Ramos (cell line): ENCODE measurements around the gene CREB5.

Source experiments
- in situ Hi-C: fragments of 300-500 bp; cut with MboI; formaldehyde crosslinking; loops from one replicate; pipeline ENCODE4 v1.14.3; 2022; ENCODE audit warnings: low sequenced_read_pairs; ENCODE audit not compliant: unreplicated experiment

CREB5 gene

DNA sequence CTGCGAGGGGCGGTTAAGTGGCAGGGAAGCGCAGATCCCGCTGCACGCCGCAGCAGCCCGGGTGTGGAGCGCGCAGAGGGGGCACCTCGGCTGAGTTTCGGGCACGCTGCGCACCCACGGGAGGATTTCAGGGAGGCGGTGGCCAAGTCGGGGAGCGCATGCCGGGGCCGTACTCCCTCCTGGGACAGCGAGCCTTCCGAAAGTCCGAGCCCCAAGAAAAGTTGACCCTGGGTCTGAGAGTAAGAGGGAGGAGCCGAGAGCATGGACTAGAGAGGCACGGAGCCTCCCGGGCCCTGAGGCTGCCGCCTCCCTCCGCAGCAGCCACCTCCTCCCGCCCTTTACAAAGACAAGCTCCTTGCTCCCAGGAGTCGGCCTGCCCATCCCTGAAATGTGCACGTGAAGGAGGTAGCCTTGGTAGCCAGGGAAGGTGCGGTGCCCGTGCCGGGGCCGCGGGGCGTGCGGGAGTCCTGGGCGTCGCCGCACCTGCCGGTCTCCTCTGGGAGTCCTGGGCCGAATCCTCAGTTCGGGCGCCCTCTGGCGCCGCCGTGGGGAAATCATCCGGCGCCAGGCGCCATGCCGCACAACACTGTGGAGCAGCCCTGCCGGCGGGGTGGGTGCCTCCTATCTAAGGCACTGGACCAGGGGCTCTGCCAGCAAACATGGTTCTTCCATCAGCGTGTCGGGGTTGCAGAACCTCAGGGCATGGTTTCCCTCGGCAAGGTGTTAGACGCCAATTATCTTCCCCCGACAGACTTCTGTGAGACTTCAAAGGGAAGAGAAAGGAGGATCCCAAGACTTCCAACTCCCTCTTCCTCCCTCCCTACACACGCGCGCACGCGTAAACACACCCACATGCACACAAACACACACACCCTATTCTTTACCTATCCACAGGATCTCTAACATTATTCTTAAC lies 441.8 kb downstream of the CREB5 start:
- in situ Hi-C loops = no loop called here

DNA sequence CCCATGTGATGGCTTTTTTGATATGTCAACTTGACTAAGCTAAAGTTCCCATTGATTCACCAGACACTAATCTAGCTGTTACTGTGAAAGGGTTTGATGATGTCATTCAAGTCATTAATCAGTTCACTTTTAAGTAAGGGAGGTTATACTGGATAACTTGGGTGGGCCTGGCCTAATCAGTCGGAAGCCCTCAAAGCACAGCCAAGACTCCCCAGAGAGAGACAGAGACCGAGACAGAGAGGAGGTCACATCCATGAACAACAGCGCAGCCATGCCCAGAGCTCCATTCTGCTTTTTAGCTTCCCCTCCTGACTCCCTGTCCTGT lies 442.4 kb downstream of the CREB5 start:
- in situ Hi-C loops = loop anchor here (5.0 kb wide), 1 partner anchor 457 kb away; no protein-coding TSS in a partner anchor

DNA sequence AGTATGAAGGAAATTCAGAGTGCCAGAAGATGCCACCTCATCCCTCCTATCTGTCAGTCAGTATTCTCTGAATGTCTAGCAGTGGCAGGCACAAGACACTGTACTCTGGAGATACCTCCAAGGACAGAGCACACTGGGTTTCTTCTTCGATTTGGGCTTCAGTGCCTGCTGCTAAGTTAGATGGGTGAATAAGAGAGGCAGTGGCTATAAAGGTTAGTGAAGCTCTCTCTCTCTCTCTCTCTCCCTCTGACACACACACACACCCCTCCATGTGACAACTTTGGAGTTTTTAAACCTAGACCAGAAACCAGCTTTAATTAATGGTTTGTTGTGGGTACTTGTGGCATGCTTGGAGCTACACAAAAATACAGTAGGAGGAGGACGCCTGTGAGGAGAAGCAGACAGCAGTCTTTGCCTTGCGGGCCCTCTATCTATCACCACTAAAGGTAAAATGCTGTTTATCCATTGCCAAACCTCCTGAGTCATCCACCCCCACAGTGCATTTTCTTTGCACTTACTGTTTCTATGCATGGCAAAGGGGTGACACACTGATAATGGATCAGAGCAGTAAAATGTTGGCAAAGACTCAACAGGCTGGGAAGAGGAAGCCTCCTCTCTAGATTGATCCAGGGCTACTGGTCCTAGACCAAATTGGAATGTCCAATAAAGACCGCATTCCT lies 443.4 kb downstream of the CREB5 start:
- in situ Hi-C loops = loop anchor here (5.0 kb wide), 1 partner anchor 458 kb away; no protein-coding TSS in a partner anchor

DNA sequence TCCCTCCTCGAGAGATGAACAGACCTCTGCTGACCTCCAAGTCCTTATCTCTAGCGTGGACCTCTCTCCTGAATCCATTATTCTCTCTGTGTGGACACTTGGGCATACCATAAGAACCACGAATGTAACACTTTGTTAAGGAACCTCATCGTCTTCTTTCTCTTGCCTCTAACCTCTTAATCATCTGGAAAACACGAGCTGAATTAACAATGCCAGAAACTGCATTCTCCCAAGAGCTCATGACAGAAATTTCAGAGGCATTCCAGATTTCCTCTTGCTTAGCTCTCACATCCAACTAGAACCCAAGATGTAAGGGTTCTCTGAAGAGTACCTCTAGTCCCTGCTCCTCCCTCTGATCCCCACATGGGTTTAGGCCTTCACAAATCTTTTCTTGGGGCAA lies 444.3 kb downstream of the CREB5 start:
- in situ Hi-C loops = loop anchor here (5.0 kb wide), 1 partner anchor 459 kb away; no protein-coding TSS in a partner anchor

DNA sequence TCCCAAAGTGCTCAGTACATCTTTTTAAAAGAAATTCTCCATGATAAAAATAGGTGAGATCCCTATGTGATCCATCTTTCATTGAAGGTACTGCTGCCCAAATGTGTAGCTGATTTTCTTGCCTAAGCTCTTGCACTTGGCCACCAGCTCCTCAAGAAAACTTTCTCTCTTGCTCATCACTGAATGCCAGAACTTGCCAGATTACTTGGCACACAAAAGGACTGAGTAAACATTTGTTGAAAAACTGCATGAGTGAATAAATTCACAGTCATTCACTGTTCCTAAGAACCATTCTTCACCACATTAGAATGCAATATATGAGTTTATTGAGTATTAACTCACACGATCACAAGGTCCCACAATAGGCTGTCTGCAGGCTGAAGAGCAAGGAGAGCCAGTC lies 445.9 kb downstream of the CREB5 start:
- in situ Hi-C loops = loop anchor here (5.0 kb wide), 1 partner anchor 461 kb away; no protein-coding TSS in a partner anchor

DNA sequence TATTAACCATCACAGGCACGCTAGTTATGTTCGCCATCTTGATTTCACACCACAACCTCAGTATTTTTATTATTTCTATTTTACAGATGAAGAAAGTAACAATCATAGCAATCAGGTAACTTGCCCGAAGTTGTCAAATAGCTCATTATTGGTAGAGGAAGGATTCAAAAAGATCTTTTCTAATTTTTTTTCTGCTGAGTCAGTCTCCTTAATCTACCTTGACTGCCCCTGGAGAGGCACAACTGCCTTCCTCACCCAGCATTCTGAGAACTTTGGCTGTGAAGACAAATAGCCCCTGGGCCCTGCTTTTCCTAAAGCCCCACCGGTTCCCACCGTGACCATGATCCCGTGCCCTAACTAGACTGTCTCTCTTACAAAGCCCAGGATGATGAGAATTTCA lies 446.6 kb downstream of the CREB5 start:
- in situ Hi-C loops = loop anchor here (5.0 kb wide), 1 partner anchor 462 kb away; no protein-coding TSS in a partner anchor

DNA sequence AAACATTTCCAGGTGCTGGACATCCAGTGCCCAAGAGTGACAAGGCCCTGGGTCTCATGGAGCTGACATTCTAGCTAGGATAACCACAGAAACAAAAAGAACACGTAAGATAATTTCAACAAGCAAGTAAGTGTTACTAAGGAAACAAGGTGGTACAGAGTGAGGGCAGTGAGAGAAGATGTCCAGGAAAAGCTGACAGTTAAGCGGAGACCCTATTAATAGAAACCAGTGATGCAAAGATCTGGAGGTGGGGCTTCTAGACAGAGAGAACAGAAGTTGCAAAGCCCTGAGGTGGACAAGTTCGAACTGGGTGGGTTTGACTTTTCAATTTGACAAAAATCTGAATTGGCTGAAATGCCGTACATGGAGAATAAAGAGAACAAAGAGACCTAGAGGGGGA lies 449.5 kb downstream of the CREB5 start:
- in situ Hi-C loops = no loop called here

DNA sequence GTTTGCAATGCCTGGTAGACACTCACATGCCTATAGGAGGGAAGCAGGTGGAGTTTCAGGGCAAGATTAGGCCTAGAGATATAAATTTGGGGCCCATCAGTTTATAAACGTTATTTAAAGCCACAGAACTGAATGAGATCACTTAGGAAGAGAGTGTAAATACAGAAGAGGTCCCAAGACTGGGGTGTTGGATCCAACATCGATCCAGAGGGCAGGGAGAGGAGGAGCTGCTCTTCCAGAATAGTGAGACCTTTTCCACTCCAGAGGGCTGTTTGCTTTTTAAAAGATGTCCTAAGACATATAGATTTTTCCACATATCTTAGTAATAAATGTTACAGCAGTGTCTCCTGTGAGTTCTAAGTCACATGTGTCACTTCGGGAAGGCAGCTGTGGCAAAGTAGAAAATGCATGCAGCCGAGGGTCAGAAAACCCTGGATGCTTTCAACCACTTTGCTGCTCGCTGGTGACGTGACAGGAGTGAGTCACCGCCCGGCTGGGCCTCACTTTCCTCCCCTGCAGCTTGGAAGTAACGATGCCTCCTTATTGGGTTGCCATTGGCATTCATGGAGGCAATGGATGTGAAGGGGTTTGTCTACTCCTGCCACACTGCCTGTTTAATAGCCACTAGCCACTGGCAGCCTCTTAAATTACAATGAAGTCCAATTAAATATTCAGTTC lies 450.4 kb downstream of the CREB5 start:
- in situ Hi-C loops = no loop called here

DNA sequence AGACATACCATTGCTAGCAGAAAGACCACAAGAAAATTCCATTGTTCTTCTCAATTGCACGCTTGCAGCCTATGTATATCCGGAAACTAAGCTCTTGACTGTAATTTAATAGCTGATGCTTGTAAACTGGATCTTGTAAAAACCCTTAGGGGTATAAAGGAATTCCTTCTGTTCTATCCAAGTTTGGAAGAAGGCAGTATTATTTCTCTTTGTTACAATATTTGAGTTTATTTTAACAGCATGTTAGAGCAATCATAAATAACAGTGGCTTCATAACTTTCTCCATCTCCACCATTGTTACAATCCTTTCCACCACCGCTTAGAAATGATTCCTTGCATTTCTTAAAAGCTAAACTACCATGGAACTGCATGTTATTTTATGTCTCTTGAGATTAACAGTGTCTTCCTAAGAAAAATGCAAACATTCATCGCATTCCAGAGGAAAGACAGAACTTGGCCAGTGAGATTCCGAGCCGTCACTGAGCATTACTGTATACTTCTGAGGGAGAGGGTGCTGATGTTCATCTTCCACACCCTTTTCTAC lies 453.4 kb downstream of the CREB5 start:
- in situ Hi-C loops = no loop called here

DNA sequence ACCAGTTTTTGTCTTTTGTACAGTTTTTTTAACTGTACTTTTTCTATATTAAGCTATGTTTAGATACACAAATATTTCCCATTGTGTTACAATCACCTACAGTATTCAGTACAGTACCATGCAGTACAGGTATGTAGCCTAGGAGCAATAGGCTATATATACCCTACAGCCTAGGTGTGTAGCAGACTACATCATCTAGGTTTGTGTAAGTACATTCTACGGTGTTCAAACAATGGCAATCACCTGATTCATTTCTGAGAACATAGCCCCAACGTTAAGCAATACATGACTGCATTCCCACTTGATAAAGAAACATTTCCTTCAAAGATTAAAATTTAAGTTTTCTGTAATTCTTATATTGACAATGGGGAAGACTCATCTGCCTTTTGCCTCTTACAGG lies 456.4 kb downstream of the CREB5 start:
- in situ Hi-C loops = no loop called here

DNA sequence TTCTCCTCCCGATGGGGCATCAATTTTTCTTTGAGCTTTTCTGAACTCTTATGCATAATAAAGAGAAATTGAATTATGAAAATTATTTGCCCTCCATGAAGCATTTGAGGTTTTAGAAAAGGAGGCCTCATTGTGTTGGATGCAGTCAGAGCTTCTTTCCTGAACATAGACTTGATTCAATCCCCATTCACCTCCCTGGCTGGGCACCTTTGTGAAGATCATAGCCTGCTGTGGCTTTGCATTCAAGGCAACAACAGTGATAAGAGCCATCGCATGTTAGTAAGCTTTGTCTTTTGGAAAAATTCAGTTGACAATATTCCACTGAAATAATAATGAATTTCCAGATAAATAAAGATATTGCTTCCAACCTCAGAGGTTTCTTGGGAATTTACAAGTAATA lies 458.8 kb downstream of the CREB5 start:
- in situ Hi-C loops = no loop called here

DNA sequence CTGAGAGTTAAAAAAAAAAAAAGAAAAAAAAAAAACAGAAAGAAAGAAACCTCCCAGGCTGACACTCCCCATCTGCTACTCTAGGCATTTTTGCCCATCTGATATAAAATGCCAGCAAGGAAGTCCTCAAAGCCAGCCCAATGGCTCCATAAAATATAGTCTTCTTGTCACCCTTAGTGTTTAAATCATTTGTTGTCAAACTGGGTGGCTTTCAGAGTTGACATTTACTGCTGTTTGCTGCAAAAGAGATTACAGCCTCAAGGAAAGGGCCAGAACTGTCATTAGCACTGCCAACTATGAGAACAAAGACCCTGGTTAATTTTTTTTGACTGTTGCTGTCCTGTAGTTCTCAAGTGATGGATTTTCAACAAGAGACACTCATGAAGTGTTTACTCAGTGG lies 459.3 kb downstream of the CREB5 start:
- in situ Hi-C loops = no loop called here

DNA sequence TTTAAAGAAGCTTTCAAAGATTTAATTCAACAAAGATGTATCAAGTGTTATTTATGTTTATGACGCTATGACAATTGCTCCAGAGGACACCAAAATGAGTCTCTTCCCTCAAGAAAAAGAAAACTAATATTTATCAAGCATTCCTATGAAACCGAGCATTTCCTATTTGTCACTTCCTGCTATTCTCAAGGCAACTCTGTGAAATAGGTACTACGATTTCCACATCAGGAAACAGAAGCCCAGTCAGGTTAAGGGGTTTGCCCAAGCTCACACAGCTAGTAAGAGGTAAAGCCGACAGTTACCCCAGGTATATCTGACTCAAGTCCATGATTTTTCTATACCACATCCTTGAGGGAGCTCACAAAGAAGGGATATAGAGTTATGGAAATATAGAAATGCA lies 459.9 kb downstream of the CREB5 start:
- in situ Hi-C loops = no loop called here

DNA sequence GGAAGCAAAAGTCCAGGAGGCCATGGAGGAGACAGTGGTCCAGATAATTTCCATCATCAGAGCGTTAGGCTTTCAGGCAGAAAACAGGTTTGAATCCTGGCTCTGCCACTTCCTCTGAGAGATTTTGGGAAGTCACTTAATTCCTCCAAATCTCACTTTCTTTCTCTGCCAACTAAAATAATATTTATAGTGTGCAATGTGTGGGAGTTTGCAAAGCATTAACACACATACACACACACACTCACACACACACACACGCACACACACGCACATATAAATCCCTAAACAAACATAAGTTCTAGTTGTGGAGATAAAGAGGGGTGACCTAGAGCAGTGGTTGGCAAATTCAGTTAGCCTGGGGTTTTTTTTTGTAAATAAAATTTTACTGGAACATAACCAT lies 461.0 kb downstream of the CREB5 start:
- in situ Hi-C loops = no loop called here

DNA sequence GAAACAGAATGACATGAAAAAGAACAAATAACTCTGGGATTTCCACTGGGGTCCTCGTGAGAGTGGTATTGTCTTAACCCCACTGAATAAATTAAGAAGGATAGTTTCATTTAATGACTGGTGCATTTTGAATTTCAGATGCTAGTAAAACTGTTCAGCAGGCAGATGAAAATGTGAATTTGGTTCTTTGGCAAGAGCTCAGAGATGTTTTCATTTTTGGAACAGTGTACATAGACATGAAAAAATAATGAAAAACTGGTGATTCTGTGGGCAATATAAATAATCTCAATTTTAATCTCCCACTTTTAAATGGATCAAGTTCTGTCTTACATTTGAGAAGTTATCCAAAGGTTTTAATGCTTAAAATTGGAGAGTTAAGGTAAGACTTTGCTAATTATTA lies 461.7 kb downstream of the CREB5 start:
- in situ Hi-C loops = no loop called here
